K562 (cell line): Measurements from ENCODE around the gene NCKAP1. TPM values are rescaled to one million over a fixed set of nuclear protein-coding genes. Genes with fewer than 3 reads are reported as not detected.

Experiments used
- ATAC-seq: fragments of 200-7000 bp; cut with Tn5 transposase; 3 replicates; pipeline ENCODE4 v1.9.1; 2020; ENCODE audit warnings: moderate library complexity
- BruUV-seq: library from RNA; stranded (reverse); fragments of 400-500 nt; replicated peaks from 2 replicates; lab custom pipeline; 2021; lab: Mats Ljungman, UMichigan
- CTCF ChIA-PET: fragments of 300-600 bp; formaldehyde crosslinking; extraction: SDS; loops from one replicate; lab custom pipeline; 2021; ENCODE audit warnings: low intra/inter-chr PET ratio; lab: Yijun Ruan, JAX
- POLR2A ChIA-PET: fragments of 300-600, 350-650 bp; sonication (Branson Sonifier 250); formaldehyde crosslinking; extraction: SDS; loops from one replicate; lab custom pipeline; 2021; ENCODE audit warnings: antibody characterized with exemption, inconsistent platforms; lab: Yijun Ruan, JAX
- DNase-seq, 4 experiments: peaks; one replicate each; pipeline versions ENCODE4 v3.0.0 to v3.0.0-alpha.2; 2011 to 2018; ENCODE audit warnings: low spot score in 3 of 4, mixed read lengths in 3 of 4; ENCODE audit errors: extremely low read depth in 1 of 4
- FAIRE-seq: peaks from 2 replicates; lab custom pipeline; 2011; peaks lifted over from hg19 to GRCh38; lab: Jason Lieb, UNC
- H2AFZ ChIP-seq: 2 replicates; pipeline ENCODE4 v1.6.0; 2011; ENCODE audit warnings: low read depth, low read length, control low read depth, inconsistent platforms
- H3K27ac ChIP-seq: fragments of 200-600 bp; 3 replicates; pipeline ENCODE4 v1.8.0; 2011; ENCODE audit warnings: low read depth, mild to moderate bottlenecking, control low read depth, inconsistent platforms, low read length, moderate library complexity, mixed read lengths; ENCODE audit errors: extremely low read depth
- H3K27me3 ChIP-seq, 2 experiments: fragments of 300-600 bp in 1 of 2; 2 replicates in 1 of 2; 3 replicates in 1 of 2; pipeline versions ENCODE4 v1.6.0 to v1.8.0; 2011; ENCODE audit warnings: inconsistent platforms in 2 of 2, low read length in 2 of 2, mild to moderate bottlenecking in 1 of 2, mixed read lengths in 1 of 2, moderate library complexity in 1 of 2; ENCODE audit not compliant: control insufficient read depth in 2 of 2, insufficient read depth in 2 of 2
- H3K36me3 ChIP-seq: fragments of 300-600 bp; 3 replicates; pipeline ENCODE4 v1.8.0; 2011; ENCODE audit warnings: mild to moderate bottlenecking, low read length, inconsistent platforms; ENCODE audit not compliant: control insufficient read depth, insufficient read depth
- H3K4me1 ChIP-seq, 2 experiments: fragments of 200-600 bp in 1 of 2; replicated peaks in 1 of 2; 2 replicates in 1 of 2; 3 replicates in 1 of 2; pipeline versions ENCODE4 v1.5.1 to v1.8.0; 2011; ENCODE audit warnings: inconsistent platforms in 2 of 2, low read length in 2 of 2, mild to moderate bottlenecking in 1 of 2, mixed read lengths in 1 of 2, moderate library complexity in 1 of 2; ENCODE audit not compliant: control insufficient read depth in 2 of 2, insufficient read depth in 2 of 2
- H3K4me2 ChIP-seq: 2 replicates; pipeline ENCODE4 v1.6.1; 2011; ENCODE audit warnings: low read length, control low read depth, inconsistent platforms, mixed read lengths; ENCODE audit not compliant: insufficient read depth
- H3K4me3 ChIP-seq: fragments of 200-600 bp; sonication (generic), shearing (Covaris generic); 2 replicates; pipeline ENCODE4 v1.5.1; 2016; ENCODE audit warnings: control low read depth, inconsistent platforms
- H3K79me2 ChIP-seq: fragments of 200-600 bp; 3 replicates; pipeline ENCODE4 v1.8.0; 2011; ENCODE audit warnings: low read length, inconsistent platforms; ENCODE audit not compliant: control insufficient read depth, insufficient read depth
- H3K9ac ChIP-seq, 2 experiments: 2 replicates each; pipeline versions ENCODE4 v1.6.0 to v1.6.1; 2011; ENCODE audit warnings: low read depth in 2 of 2, low read length in 2 of 2, control low read depth in 1 of 2, inconsistent platforms in 1 of 2, mild to moderate bottlenecking in 1 of 2, mixed read lengths in 1 of 2; ENCODE audit not compliant: insufficient read depth in 1 of 2
- H3K9me1 ChIP-seq: one replicate; pipeline ENCODE4 v1.6.0; 2011; ENCODE audit warnings: inconsistent platforms, mild to moderate bottlenecking, low read length, moderate library complexity; ENCODE audit not compliant: control insufficient read depth, insufficient read depth
- H3K9me3 ChIP-seq: replicated peaks from 2 replicates; pipeline ENCODE4 v1.5.1; 2011; ENCODE audit warnings: low read depth, low read length, inconsistent platforms; ENCODE audit not compliant: control insufficient read depth, insufficient read depth
- H4K20me1 ChIP-seq: replicated peaks from 2 replicates; pipeline ENCODE4 v1.6.1; 2011; ENCODE audit warnings: low read length, inconsistent platforms, mixed read lengths; ENCODE audit not compliant: control insufficient read depth, insufficient read depth
- IRF2 ChIP-seq: sonication (generic); formaldehyde crosslinking; IDR thresholded peaks from 2 replicates; pipeline ENCODE4 v1.8.1; 2022; ENCODE audit warnings: mild to moderate bottlenecking, missing genetic modification reagents
- NCOA1 ChIP-seq: fragments of 450-650 bp; IDR thresholded peaks from 2 replicates; pipeline ENCODE4 v1.6.1; 2016; ENCODE audit warnings: low read depth
- SAFB2 ChIP-seq: fragments of 200-400 bp; formaldehyde crosslinking; IDR thresholded peaks from 2 replicates; pipeline ENCODE4 v1.6.1; 2018; ENCODE audit warnings: borderline replicate concordance, low read length, low read depth, moderate library complexity; ENCODE audit not compliant: severe bottlenecking
- ZBTB33 ChIP-seq: sonication (generic); formaldehyde crosslinking; IDR thresholded peaks from 2 replicates; pipeline ENCODE4 v1.8.1; 2023; ENCODE audit warnings: mild to moderate bottlenecking, missing genetic modification reagents
- ZNF584 ChIP-seq: fragments of 200-800 bp; sonication (Bioruptor generic); IDR thresholded peaks from 2 replicates; pipeline ENCODE4 v1.6.1; 2016; ENCODE audit warnings: low read depth, mild to moderate bottlenecking, missing genetic modification characterization, missing compliant biosample characterization
- WGBS: fragments of 100-300 bp; shearing (Covaris generic); methylation state at CpG from one replicate; pipeline ENCODE4 v1.1.6; 2016; ENCODE audit warnings: low coverage, mixed read lengths; ENCODE audit not compliant: insufficient coverage; ENCODE audit errors: missing lambda C conversion rate; 5-methylcytosine and 5-hydroxymethylcytosine counted together
- in situ Hi-C: fragments of 300-500 bp; cut with MboI; formaldehyde crosslinking; loops from 4 replicates; pipeline ENCODE4 v1.15.0; 2018; ENCODE audit warnings: inconsistent platforms, mixed read lengths
- intact Hi-C: fragments of 100-400 bp; cut with micrococcal nuclease; formaldehyde crosslinking; loops from 2 replicates; pipeline ENCODE4 v1.14.2; 2022
- polyA plus RNA-seq, 8 experiments: library from polyadenylated mRNA; depleted of rRNA in 4 of 8; stranded (reverse) in 5 of 8; unstranded in 3 of 8; fragments of >200 nt; fragmentation: Nextera tagmentation in 2 of 8; fragmentation: Illumina TruSeq in 1 of 8; extraction: Ambion mirVana in 2 of 8; extraction: Trizol in 1 of 8; gene quantifications; 2 replicates each; pipeline versions ENCODE4 v1.2.1 to v1.2.3, GENCODE V29; 2011 to 2014; ENCODE audit warnings: inconsistent platforms in 1 of 8, missing spikeins in 1 of 8
- total RNA-seq, 7 experiments: library from RNA; depleted of rRNA in 6 of 7; stranded (reverse); fragments of >200 nt in 6 of 7; fragmentation: Illumina TruSeq in 2 of 7; extraction: Trizol in 2 of 7; gene quantifications; 2 replicates each; pipeline versions ENCODE4 v1.2.1 to v1.2.3, GENCODE V29; 2011 to 2021; ENCODE audit warnings: low replicate concordance in 1 of 7

Gene NCKAP1
- total and polyA plus RNA-seq, 9 of the 15 experiments (the other 6 are each of a cell fraction or from before 2014, with no cell fraction given): 34.0 to 153 (median 88.7) TPM

- peaks cover 37 to 40% of the 10 kb centered on the region in 2 experiments for H3K27me3 ChIP-seq
- intact Hi-C loops: loop anchor here (5.0 to 10.0 kb wide), 4 partner anchors 84 to 681 kb away; no protein-coding TSS in a partner anchor
- H3K27ac ChIP-seq: no peak overlapping the region
- in situ Hi-C loops: no loop called here
- ATAC-seq: peak; percentile 20
- no peak overlapping the region for H3K4me2 ChIP-seq
- H3K4me1 ChIP-seq: peaks cover 0 to 15% of the 10 kb centered on the region in 2 experiments; a peak in 1 of 5 replicates
- 10% methylated on average over 19 of the region's 19 CpGs for WGBS
- ChIA-PET CTCF (no interaction called here), POLR2A (interaction anchor here (1.8 kb wide), 1 partner anchor 33 kb away, joined by 5 read pairs; no protein-coding TSS in a partner anchor)
- no peak overlapping the region for H3K4me3 ChIP-seq
- H4K20me1 ChIP-seq: no peaks in the 10 kb centered on the region; the same call in 1 of the 2 replicates
- no peaks in the 10 kb centered on the region for H3K79me2 ChIP-seq
- H3K9me1 ChIP-seq: no peaks in the 10 kb centered on the region
- no peak for FAIRE-seq
- no TSS peak for BruUV-seq
- no peak for TF ChIP-seq ZNF584 (CRISPR knock-in tag)
- no peak for TF ChIP-seq SAFB2
- TF ChIP-seq NCOA1: no peak
- 0 out of 2 replicates have a peak, but pooled peaks have one; percentile 16 for TF ChIP-seq IRF2 (CRISPR knock-in tag)
- TF ChIP-seq ZBTB33 (CRISPR knock-in tag): no peak
- H3K36me3 ChIP-seq: no peaks in the 10 kb centered on the region
- no peak overlapping the region for H3K9ac ChIP-seq
- no peak for DNase-seq
- H3K9me3 ChIP-seq: no peaks in the 10 kb centered on the region
- H2AFZ ChIP-seq: no peak overlapping the region
Measured at GRCh38 chr2:182866095-182866460, 172.2 kb downstream of the NCKAP1 start.
